Stimulated activated CD4-positive, alpha-beta T cell treated with anti-CD3 and anti-CD28 coated beads, Interleukin-1b, Interleukin-23, amount 100 ng/mL, for 24 hours (primary cell): ENCODE data around the gene PRIMPOL.

Experiments
- DNase-seq, 4 experiments: peaks; one replicate each; pipeline ENCODE4 v3.0.0-alpha.2; 2020; ENCODE audit warnings: low read depth in 4 of 4, low spot score in 1 of 4

PRIMPOL gene

DNA sequence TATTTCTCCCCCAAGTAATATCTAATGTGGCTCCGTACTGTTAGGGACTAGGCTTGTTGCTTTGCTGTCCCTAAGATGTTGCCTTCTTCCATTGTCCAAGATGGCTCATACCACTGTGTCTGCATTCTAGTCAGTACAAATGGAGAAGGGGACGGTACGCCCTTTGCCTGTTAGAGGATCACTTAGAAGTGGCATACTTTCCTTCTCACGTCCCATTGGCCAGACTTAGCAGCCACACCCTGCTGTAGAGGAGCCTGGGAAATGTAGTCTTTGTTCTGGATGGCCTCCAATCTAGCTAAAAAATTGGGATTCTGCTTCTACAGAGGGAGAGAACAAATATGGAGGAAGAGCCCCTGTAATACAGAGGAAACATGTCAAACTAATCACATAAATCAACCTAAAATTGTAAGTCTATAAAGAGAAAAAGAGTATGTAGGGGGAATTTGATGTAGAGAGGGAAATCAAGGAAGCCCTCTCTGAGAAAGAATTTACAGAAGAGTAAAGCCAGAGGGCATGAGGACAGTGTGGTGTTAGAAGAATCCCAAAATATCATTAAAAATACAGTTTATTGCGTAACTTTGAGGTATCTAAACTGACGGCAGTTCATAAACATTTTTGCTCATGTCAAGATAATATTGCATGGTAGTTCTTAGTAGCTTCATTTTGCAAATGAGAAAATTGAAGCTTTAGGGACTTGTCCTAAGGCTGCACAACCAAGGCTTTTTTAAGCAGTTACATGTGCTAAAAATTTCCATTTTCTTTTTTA, 15.1 kb downstream of the PRIMPOL start:
- no peak for DNase-seq

- no peak for DNase-seq
Observed at GRCh38 chr4:184666670-184667069, 17.1 kb downstream of the PRIMPOL start.

- no peak for DNase-seq
Observed at GRCh38 chr4:184668096-184668495, 18.6 kb downstream of the PRIMPOL start.

DNA sequence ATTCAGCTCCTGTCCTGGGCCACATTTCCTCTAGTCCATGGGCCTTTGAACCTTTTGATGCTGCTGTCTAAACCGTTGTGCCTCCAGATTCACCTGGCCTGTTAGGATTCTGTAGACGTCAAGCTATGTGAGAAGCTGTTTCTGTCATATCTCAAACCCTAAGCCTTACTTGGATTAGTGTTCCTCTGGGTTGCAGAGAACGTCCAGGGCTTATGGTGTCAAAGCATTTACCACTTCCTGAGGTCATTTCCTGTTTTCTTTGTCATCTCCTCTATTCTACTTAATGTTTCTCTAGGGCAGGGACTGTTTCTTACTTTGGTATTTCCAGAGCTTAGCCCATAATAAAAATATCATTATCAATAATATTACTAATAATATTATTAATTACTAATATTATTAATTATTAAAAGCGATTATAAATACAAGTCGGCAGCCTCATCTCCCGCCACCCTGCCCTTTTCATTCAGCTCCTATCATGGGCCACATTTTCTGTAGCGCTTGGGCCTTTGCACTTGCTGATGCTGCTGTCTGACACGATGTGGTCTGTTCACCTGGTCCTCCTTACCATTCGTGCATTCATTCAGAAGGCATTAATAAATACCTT, 19.1 kb downstream of the PRIMPOL start:
- no peak for DNase-seq

- DNase-seq: no peak
Observed at GRCh38 chr4:184669251-184669650, 19.7 kb downstream of the PRIMPOL start.

GRCh38 chr4:184671101-184671500, 21.6 kb downstream of the PRIMPOL start:
- no peak for DNase-seq

GRCh38 chr4:184672741-184673140, 23.2 kb downstream of the PRIMPOL start:
- no peak for DNase-seq

- no peak for DNase-seq
Observed at GRCh38 chr4:184674011-184674410, 24.5 kb downstream of the PRIMPOL start.

DNA sequence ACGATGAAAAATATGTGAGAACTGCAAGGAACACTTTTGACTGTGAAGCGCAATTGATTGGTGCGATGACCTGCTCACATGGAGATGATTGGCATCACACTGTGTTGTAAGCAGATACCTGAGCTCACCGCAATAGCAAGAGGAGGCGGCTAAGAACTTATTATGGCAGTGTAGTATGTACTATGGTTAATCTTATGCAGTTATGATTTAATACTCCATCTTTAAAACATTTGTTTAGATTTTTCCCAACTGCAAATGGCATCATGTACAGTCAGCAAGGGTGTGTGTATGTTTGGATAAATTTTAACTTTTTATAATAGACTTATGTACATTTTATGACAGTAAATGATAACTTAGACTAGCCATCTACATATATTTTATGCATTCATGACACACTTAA, 25.5 kb downstream of the PRIMPOL start:
- DNase-seq: no peak

- no peak for DNase-seq
Observed at GRCh38 chr4:184675821-184676492, 26.4 kb downstream of the PRIMPOL start.

- no peak for DNase-seq
Observed at GRCh38 chr4:184680698-184681097, 31.2 kb downstream of the PRIMPOL start.

DNA sequence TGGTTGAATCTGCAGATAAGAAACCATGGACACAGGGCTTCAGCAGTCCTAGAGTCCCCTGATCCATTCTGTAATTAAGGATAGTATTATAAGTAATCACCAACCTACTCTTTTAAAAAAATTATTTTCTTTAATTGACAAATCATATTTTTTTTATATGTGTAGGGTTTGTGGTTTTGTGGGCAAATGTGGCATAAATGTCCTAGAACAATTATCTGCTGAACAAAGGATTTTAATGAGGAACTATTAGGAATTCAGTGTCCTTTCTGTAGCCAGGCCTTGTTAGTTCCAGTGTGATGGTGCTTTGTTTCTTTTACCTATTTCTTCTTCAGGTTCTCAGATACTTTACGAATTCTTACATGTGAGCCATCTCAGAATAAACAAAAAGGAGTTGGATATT, 32.4 kb downstream of the PRIMPOL start:
- DNase-seq: no peak

GRCh38 chr4:184684491-184685189, 35.1 kb downstream of the PRIMPOL start:
- DNase-seq: no peak

GRCh38 chr4:184688005-184688404, 38.5 kb downstream of the PRIMPOL start:
- DNase-seq: no peak

DNA sequence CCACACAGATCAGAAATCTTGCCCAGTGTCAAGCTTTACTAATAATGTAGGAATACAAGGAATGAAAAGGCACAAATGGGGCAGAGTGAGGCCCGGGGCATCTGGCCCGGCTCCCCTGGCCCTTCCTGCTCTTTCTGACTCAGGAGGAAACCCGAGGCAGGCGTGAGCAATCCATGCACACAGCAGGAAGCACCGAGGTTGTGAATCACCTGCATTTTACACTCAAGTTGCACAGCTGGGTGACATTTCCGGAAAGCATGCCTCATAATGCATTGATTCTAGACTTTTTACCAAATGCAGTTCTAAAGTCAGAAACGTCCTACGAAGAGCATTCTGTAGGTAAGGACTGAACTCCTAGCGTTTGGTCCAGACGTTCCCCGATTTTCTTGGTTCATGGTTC, 38.9 kb downstream of the PRIMPOL start:
- DNase-seq: no peak

- no peak for DNase-seq
Observed at GRCh38 chr4:184689681-184690080, 40.1 kb downstream of the PRIMPOL start.

GRCh38 chr4:184693056-184693455, 43.5 kb downstream of the PRIMPOL start:
- no peak for DNase-seq

DNA sequence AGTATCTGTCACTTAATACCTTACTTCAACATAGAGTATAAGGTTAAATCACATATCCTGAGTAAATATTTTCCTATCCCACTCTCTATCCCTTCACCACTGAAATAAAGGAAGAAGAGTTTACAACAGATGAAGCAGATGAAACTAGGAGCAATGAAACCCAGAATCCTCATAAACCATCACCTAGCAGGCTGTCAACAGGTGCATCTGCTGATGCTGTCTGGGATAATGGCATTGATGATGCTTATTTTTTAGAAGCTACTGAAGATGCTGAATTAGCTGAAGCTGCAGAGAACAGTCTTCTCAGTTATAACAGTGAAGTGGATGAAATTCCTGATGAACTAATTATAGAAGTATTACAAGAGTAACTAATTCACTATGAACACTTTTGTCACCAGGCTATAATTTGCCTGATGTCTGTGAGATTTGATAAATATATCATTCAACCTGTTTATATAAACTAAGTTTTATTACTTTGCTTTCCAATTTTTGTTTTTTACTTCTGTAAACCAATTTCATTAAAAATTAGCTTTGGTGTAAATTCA, 44.9 kb downstream of the PRIMPOL start:
- no peak for DNase-seq

DNA sequence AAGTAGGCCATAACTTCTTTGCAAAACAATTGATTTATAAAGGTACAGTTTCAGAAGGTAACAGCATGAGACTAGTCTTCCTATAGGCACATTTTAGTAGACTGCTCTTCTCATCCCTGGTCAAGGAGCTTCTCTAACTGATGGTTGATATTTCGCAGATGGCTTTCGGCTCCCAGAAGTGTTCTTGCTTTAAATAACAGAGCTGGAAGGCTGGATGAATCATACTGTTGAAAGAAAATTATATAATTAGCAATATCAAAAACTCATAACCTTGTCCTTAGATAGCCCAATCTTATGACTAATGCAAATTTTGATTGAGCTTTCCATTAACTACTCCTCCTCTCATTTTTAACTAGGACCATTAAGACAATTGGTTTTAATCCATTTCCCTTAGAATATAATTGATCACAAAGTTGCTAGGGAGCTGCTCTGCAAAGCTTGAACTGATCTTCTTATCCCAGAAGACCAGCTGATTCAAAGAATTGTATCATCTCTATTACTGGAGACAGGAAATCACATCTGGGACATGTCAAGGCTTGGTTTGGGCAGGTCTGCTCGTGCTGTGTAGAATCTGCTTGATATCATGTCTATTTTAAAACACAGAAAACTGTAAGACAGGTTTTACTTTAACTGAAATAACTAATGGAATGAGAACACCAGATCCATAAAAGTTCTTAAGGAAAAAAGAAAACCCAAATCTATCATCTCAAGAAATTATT, 45.8 kb downstream of the PRIMPOL start:
- DNase-seq: no peak

GRCh38 chr4:184697956-184698355, 48.4 kb downstream of the PRIMPOL start:
- DNase-seq: no peak

- DNase-seq: no peak
Observed at GRCh38 chr4:184699941-184700340, 50.4 kb downstream of the PRIMPOL start.
